Measurements from ENCODE around the gene ELK1.
"Not testable (repeated sequence)": the region's sequence is repeated elsewhere in the genome, so short reads cannot be mapped to it uniquely, and the experiment has no call there.

The ELK1 gene, protein sequence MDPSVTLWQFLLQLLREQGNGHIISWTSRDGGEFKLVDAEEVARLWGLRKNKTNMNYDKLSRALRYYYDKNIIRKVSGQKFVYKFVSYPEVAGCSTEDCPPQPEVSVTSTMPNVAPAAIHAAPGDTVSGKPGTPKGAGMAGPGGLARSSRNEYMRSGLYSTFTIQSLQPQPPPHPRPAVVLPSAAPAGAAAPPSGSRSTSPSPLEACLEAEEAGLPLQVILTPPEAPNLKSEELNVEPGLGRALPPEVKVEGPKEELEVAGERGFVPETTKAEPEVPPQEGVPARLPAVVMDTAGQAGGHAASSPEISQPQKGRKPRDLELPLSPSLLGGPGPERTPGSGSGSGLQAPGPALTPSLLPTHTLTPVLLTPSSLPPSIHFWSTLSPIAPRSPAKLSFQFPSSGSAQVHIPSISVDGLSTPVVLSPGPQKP

DNA sequence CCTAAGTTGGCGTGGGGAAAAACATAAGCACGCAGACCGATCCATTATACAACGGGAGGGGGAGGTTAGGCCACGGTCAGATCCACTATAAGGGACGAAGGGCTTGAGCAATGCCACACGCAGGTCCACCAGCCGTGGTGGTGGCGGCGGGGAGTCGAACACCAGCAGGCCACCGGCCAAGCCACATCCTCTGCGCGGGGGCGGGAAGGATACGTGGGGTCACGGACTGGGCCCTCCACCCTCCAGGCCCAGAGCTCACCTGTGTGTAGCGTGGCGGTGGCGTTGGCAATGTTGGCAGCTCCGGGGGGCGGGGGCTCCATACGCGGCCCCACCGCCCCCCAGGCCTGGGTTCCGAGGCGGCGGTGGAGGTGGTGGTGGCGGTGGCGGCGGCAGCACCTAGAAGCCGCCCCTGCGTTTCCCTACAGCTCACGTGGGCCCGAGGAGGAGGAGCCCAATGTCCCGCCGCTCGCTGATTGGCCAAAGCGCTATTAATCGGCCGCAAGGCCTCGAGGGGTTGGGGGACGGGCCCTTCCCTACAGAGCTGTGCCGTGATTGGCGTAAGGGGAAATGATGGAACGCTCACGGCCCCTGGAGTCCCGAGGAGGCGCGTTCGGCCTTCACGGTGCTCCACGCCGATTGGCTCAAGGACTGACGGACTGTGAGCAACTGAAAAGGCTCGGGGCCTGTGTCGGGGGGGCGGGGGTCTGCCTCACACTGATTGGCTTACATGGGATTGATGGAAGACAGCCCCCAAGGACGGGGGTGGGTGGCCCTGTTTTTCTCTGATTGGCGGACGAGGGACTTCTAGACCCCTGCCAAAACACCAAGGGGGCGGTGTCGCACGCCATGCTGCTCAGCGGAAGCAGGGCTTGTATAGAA, at the start of gene ELK1:
Gene ELK1 (minus strand): TSS at position 400 of the 879 bp plus-strand sequence. CDS start 9,122 bp downstream, outside the sequence.
- DNase-seq, result peak; percentile 95

DNA sequence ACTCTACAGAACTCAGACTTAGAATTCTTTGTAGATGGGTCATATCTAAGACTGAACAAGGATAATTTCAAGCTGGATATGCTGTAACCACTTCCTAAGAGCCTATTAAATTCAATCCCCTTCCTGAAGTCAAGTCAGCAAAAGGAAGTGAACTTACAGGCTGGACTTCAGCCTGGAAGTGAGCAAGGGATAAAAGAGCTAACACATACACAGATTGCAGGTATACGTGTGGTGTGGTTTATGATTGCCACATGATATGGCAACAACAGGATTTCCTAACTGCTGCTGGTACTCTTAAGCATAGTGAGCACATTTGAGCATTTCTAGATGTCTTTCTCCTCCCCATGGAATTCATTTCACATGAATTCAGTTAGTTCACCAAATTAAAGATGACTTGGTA, 46.8 kb upstream of the ELK1 start:
- DNase-seq, result no peak

DNA sequence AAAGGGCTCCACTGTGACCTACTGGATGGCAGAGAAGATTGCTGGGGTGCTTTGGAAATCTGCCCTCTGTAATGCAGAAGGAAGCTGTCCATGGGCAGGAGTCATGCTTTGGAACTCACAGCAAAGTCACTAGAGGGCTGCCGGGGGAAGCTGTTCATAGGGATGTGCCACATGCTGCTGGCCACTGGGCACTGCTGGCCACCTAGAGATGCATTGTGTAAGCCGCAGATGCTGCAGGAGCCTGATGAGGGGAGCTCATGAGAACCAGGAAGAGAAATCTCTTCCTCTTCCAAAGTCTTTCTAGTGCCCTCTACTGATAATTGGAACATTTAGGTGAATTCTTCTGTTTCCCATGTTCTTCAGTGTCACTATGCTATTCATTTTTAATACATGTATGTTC, 39.8 kb upstream of the ELK1 start:
- no peak for DNase-seq

DNA sequence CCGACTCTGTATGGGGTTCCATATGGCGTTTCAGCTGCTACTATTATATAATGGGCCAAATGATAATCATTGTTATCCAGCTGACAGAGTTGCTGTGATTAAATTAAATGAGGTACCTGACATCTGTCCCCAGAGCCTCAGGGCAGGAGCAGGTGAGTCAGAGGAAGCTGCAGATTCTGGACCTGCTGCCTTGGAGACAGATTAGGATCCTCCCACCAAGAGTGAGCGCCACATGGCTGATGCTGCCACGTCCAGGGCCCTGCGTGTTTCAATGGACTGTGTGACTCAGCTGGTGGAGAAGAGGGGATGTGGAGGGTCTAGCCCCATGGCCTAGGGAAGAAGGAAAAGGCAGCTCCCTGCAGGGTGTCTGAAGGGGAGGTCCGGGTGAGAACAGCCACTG, 36.9 kb upstream of the ELK1 start:
- no peak for DNase-seq

DNA sequence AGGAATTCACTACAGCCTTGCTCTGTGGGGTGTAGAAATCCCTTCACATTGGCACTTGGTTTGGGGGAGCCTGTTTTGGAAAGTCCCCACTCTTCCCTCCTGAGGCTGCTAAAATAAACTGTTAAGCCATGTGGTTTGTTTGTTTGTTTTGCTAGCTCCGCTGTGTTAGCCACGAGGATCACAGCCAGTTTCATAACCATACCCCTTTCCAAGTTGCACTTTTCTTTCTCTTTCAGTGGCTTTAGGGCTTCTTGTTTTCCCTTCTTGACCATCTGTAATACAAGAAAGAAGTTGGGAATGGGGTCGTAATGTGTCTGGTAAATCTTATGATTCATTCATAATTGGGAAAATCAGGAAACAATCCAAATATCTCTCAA, 33.5 kb upstream of the ELK1 start:
- DNase-seq, result no peak

DNA sequence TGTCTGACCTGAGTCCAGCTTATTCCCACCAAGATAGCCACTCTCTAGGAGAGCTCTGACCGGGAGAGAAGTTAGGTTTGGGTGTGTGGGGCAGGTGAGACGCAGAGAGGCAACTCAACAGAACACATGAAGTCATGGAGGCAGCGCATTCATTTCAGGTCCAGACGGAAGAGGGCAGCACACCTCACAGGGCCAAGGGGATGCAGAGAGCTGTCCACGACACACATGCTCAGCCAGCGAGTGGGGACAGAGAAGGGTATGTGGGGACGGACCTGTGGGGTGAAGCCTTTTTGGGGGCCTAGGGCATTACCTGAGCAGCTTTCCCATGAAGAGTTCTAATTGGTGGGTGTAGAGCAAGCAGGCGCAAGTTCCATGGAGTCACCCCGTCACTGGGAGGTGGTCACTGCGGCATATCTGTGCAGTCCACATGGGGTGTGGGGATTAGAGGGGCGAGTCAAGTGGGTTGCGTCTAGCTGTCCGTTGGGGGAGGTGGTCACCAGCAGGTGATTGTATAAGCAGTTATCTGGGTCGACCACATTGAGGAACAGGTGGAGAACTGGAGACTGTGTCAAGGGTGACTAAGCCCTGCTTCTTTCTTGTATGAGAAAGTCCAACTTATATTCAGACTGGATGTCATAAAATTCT, 32.9 kb upstream of the ELK1 start:
- no peak for DNase-seq

DNA sequence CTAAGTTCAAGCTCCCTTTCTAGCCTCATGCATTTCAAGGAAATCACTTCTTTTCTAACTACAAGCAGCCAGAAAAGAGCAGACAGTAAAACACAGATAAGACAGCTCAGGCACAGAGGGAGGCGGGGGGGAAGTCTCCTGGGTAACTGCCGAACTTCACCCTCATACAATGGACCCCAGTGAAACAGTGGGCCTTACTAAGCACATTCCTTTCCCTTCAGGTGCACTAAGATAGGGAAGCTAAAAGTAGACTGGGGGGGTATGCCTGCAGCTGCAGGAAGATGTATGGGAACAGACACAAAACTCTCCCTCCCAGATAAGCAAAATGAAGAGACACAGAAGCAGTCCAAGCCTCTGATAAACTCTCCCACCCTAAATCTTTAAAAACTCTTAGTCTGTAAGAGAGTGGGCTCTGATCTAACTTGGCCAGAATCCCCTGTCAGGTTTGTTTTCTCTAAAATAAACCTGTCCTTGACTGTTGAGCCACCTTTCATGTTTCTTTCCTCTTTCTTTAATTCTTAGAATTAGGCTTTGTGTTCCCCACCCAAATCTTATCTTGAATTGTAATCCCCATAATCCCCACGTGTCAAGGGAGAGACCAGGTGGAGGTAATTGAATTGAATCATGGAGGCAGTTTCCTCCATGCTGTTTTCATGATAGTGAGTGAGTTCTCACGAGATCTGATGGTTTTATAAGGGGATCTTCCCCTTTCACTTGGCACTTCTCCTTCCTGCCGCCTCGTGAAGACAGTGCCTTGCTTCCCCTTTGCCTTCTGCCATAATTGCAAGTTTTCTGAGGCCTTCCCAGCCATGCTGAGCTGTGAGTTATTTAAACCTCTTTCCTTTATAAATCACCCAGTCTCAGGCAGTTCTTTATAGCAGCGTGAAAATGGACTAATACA, 25.8 kb upstream of the ELK1 start:
- not testable (repeated sequence) for DNase-seq

DNA sequence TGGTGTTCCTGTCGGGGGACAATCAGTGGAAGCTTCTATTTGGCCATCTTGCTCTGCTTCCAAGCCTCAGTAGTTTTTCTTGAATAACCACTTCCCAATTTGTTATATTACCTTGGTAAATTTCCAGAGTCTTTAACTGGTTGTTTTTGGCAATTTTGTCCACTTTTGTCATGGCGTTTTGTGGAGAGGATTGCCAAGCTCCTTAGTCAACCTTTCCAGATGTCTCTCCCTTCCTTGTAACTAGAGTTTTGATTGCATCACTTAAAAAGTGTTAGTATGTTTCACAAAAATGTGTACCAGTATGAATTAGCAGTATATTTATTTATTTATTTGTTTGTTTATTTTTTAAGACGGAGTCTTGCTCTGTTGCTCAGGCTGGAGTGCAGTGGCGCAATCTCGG, 24.4 kb upstream of the ELK1 start:
- DNase-seq, result no peak

DNA sequence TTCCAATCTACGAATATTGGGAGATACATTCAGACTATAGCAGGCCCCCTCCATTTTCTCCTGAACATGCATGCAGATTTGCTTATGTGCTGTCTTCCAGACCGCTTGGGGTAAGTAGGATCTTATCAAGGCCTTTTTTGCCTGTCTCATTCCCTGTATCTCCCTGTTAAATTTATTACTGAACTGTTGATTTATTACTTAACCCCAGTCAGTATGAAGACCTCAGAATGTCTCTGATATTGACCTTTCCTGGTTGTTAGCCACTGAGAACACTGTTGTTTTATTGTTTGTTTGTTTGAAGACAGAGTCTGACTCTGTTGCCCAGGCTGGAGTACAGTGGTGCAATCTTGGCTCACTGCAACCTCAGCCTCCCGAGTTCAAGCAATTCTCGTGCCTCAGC, 15.4 kb upstream of the ELK1 start:
- not testable (repeated sequence) for DNase-seq

DNA sequence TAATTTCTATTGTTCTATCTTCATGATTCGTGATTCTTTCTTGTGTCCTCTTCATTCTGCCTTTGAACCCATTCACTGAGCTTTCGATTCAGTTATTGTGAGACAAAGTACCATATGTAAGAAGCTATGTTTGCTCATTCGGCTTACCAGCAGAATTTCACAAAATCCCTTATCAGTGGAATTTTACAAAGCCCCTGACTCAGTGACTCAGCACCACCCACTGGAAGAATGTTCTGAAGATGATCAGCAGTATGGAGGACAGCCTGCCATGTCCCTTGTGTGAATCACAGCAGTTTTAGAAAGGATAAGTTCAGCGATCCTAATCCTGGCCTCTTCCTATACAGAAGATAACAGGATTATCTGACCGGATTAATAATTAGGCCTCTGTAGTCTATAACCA, 14.4 kb upstream of the ELK1 start:
- DNase-seq, result no peak

DNA sequence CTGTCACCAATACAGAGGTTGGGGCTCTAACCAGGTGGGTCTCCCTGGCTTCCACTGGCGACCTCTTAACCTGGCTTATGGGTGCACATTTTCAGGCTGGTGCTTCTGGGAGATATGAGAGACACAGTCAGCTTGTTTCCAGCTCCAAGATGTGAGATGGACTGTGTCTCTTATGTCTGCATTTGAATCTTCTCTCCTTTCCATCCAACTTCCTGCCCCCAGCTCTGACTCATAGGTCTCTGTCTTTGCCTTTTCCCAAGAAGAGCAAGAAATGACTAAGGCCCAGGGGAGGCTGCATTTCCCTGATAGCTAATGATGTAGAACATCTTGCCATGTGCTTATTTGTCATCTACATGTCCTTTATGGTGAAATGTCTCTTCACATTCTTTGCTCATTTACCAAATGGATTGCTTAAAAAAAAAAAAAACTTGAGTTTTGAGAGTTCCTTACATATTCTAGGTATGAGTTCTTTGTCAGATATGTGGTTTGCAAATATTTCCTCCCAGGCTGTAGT, 11.8 kb upstream of the ELK1 start:
- no peak for DNase-seq

DNA sequence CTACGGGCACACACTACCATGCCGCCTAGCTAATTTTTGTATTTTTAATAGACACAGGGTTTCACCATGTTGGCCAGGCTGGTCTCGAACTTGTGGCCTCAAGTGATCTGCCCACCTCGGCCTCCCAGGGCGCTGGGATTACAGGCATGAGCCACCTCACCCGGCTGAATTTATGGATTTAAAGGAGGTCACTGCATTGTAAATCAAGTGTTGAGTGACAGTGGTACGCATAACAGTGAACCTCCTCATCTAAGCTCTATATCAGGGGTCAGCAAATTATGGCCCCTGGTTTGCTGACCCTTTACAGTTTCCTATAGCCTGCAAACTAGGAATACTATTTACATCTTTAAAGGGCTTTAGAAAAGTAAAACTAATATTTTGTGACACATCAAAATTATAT, 11.2 kb upstream of the ELK1 start:
- DNase-seq, result no peak

DNA sequence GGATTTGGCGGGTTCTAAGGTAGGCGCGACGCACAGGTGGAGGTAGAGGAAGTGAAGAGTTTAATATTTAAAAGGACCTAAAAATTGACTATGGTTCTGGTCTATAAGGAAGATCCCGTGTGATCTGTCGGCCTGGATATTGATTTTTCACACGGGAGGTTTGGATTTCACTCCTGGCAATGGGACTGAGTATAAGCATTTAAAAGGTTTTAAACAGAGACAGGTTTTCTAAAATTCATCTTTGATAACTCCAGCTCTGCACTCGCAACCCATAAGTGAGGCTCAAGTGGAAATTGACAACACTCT, 9.0 kb upstream of the ELK1 start:
- DNase-seq, result no peak

DNA sequence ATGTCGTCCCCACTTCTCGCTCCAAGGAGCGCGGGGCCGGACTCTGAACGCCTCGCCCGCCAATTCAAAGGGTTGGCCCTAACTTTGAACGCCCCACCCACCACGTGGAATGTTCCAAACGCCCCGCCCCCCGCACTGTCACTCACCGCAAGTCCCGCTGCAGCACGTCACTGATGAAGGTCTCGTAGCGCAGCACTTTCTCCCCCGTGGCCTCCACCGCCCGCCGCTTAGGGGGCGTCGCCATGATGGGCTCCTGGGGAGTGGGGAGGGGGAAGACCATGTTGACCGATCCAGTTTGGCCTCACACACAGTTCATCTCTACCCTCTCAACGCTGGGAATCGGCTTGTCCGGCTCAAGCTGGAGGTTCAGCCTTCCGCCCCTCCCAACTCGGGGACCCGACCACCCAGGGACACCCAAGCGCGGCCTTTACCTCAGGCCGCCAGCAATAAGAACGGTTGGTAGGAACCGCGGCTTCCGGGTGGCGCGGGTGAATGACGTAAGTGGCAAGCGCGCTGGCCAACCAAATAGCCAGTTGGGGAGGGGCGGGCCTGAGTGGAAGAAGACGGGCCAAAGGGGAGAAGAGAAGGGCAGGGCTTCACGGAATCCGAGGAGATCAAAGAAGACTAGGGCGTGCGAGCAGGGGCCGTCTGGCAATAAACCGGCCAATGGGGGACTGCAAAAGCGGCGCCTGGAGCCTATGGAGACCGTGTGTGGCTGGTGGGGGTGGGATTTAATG, 8.5 kb upstream of the ELK1 start, which contains the start of gene UXT:
Gene UXT (minus strand): TSS at position 497 of the 737 bp plus-strand sequence. CDS start 253 bp downstream, at position 244.
- DNase-seq, result peak; percentile 92

DNA sequence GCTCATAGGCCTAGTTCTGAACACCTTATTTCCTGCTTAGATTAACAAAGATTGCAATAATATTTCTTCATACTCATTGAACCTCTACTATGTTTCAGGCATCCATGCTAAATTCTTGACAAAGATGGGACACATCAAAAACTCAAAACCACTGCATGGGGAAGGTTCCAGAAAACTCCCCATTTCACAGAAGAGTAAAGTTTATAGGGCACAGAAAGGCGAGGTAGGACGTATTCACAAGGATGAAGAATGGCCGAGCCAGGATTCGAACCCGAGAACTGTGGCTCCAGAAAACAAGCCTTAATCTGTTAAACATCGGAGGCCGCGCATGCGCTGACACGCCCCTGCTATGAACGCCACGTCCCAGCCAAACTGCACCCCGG, 7.9 kb upstream of the ELK1 start:
- DNase-seq, result no peak

DNA sequence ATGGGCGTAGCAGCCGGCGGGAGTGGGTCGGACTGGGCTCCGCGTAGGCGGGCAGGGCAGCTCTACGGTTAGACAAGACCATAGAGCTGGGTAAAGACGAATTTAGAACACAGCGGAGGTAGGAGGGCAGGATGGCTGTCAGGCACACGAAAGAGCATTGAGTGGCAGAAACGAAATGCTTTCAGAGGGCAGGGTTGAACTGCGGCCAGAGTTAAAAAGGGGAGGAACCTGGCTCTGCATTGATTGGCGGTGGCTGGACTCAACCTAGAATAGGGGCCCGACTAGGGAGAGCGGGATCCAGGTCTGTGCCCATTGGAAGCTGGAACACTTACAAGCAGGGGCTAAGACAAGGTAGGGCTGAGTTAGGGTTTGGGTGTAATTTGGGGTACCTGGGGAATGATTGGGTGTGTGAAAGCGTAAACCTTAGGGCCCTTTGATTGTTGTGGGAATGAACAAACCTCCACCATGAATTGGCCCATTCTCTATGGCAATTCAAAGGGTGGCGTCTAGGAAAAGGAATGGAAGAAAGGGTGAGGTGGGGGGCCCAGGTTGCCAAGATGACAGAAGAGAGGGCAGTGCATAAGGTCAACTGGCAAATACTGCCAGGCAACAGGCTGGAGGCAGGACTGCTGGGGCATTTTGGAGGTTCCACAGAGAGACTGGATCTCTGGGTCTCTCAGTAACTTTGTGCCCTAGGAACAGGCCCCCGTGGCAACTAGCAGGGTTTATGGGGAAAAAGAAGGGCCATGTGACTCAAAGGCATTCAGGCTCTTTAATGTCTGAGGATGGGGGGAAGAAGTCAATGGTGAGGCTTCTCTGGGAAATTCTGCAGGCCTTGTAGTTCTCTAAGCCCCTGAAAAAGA, 911 bp upstream of the ELK1 start:
- DNase-seq, result no peak

DNA sequence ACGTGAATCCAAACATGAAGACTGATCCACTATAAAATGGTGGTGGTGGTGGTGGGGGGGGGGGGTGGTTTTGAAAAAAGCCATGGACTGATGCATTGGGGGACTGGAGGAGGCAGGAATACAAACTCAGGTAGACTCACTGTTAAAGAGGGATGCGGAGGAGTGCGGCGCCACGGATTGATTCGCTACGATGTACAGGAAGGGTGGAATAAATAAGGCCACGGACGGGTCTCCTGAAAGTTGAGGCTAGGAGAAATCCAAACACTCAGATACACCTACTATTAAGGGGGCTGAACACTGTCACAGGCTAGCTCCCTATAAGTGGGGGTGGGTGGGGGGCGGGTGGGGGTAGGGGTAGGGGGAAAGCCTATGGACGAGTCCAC, 591 bp downstream of the ELK1 start:
- no peak for DNase-seq

DNA sequence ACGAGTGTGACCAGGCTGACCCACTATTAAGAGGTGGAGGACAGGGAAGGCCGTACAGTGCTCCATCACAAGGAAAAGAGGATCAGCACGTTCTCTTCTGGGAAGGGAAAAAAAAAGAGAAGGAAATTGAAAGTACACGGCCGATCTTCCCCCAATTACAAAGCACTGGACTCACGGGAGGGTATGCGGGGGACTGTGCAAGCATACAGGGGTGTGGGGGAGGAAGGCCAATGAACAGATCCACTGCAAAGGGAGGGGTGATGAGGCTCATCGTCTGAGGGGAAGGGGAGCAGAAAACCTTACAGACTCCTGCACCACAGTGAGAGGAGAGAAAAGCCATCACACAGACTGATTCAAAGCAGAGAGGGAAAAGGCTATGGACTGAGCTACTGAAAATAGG, 1.1 kb downstream of the ELK1 start:
- DNase-seq, result no peak

DNA sequence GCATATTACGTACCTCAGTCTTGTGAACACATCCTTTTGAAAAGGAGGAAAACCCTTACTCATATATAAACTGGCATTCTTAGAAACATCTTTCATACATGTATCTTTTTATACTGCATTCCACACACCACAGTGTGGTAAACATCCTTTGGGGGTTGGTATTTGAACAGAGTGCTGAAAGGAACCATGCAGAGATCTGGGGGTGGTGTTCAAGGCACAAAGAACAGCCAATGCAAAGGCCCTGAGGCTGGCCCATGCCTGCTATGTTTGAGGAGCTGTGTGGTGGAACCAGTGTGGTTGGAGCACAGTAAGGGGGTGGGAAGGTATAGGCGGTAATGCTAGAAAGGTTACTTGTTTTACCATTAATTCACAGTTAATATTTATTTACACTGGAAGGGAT, 2.0 kb downstream of the ELK1 start:
- no peak for DNase-seq

DNA sequence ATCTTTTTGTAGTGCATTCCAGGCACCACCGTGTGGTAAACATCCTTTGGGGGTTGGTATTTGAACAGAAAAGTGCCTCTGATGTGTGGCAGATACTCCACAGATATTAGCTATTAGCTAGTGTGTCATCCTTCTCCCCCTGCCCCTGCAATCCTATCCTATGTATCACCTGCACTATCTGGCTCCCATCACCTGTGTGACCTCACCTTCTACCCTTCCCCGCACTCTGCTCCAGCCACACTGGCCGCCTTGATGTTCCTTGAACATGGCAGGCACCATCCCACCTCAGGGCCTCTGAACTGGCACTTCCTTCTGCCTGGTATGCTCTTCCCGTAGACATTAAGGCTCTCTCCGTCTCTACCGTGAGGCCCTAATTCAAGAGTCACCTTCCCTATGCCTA, 3.7 kb downstream of the ELK1 start:
- no peak for DNase-seq

DNA sequence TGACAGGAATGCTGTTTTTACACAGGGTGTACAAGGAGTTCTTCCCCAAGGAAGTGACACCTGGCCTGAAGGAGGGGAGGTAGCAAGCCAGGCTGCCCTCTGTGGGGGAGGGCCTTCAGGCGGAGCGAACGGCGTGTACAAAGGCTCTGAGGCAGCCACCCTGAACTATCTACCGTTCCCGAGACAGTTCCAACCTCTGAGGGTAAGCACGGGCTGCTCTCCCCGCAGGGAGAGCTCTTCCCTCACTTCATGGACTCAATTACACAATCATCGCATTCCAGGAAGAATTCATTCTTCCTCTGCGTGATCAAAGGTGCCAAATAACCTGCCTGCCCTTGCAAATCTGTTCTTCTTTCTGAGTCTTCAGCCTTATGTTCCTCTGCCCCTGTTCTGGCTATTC, 4.8 kb downstream of the ELK1 start:
- no peak for DNase-seq

All from right forelimb (tissue), 1 donor.